ENCODE results near the gene DAAM2. TPM values are rescaled to one million over a fixed set of nuclear protein-coding genes. Genes with fewer than 3 reads are reported as not detected.

DAAM2 gene
- total and polyA plus RNA-seq, 2 donors from 2014 or later, result 6.9 to 19.8 TPM

GRCh38 chr6:39901116-39901655 is 109.0 kb downstream of the DAAM2 start:
- no peak for DNase-seq
- Histone ChIP-seq H3K4me3 (ENCODE audit: low read length in 3 of 3) (no peak overlapping the region), H3K9ac (ENCODE audit: low read length in 3 of 3) (no peak overlapping the region), H3K27me3 (ENCODE audit: control insufficient read depth, insufficient read depth, low read length) (no peaks in the 10 kb centered on the region), H3K27ac (ENCODE audit: low read depth in 2 of 2, low read length in 2 of 2) (no peak overlapping the region), H3K36me3 (ENCODE audit: control insufficient read depth in 2 of 3, insufficient read depth in 3 of 3, low read length in 3 of 3) (peaks cover 0 to 12% (median 0%) of the 10 kb centered on the region in 3 donors), H3K9me3 (ENCODE audit: control insufficient read depth in 2 of 3, insufficient read depth in 1 of 3, low read length in 3 of 3) (no peaks in the 10 kb centered on the region), H3K4me1 (ENCODE audit: control insufficient read depth in 2 of 3, insufficient read depth in 2 of 3, low read depth in 1 of 3, low read length in 3 of 3) (no peaks in the 10 kb centered on the region)
- intact Hi-C loops (cut with DNase I), result no loop called here
- TF ChIP-seq CTCF (IDR thresholded peaks at IDR 0.05; ENCODE audit: borderline replicate concordance, extremely low read depth, insufficient read depth), result no peak
- no peak for FAIRE-seq

GRCh38 chr6:39901670-39902069 is 109.5 kb downstream of the DAAM2 start:
- H3K27me3 ChIP-seq (ENCODE audit: control insufficient read depth, insufficient read depth, low read length), result no peaks in the 10 kb centered on the region
- DNase-seq (peak in 3 of 5 donors; percentile 16 to 77 (median 18)), FAIRE-seq (no peak)
- H3K9me3 ChIP-seq (ENCODE audit: control insufficient read depth in 2 of 3, insufficient read depth in 1 of 3, low read length in 3 of 3), result no peaks in the 10 kb centered on the region
- no peak overlapping the region for H3K4me3 ChIP-seq (ENCODE audit: low read length in 3 of 3)
- no peak overlapping the region for H3K9ac ChIP-seq (ENCODE audit: low read length in 3 of 3)
- no peak for TF ChIP-seq CTCF (IDR thresholded peaks at IDR 0.05; ENCODE audit: borderline replicate concordance, extremely low read depth, insufficient read depth)
- intact Hi-C loops (cut with DNase I), result no loop called here
- no peak overlapping the region for H3K27ac ChIP-seq (ENCODE audit: low read depth in 2 of 2, low read length in 2 of 2)
- peaks cover 0 to 12% (median 0%) of the 10 kb centered on the region in 3 donors for H3K36me3 ChIP-seq (ENCODE audit: control insufficient read depth in 2 of 3, insufficient read depth in 3 of 3, low read length in 3 of 3)
- no peaks in the 10 kb centered on the region for H3K4me1 ChIP-seq (ENCODE audit: control insufficient read depth in 2 of 3, insufficient read depth in 2 of 3, low read depth in 1 of 3, low read length in 3 of 3)

GRCh38 chr6:39902136-39902535 is 110.0 kb downstream of the DAAM2 start:
- FAIRE-seq (no peak), DNase-seq (no peak)
- Histone ChIP-seq H3K27ac (ENCODE audit: low read depth in 2 of 2, low read length in 2 of 2) (no peak overlapping the region), H3K9me3 (ENCODE audit: control insufficient read depth in 2 of 3, insufficient read depth in 1 of 3, low read length in 3 of 3) (no peaks in the 10 kb centered on the region), H3K4me3 (ENCODE audit: low read length in 3 of 3) (no peak overlapping the region), H3K36me3 (ENCODE audit: control insufficient read depth in 2 of 3, insufficient read depth in 3 of 3, low read length in 3 of 3) (peaks cover 0 to 12% (median 0%) of the 10 kb centered on the region in 3 donors), H3K27me3 (ENCODE audit: control insufficient read depth, insufficient read depth, low read length) (no peaks in the 10 kb centered on the region), H3K4me1 (ENCODE audit: control insufficient read depth in 2 of 3, insufficient read depth in 2 of 3, low read depth in 1 of 3, low read length in 3 of 3) (no peaks in the 10 kb centered on the region), H3K9ac (ENCODE audit: low read length in 3 of 3) (no peak overlapping the region)
- TF ChIP-seq CTCF (IDR thresholded peaks at IDR 0.05; ENCODE audit: borderline replicate concordance, extremely low read depth, insufficient read depth), result no peak
- intact Hi-C loops (cut with DNase I), result no loop called here

All from kidney (tissue), 14 donors.